CD1c-positive myeloid dendritic cell (primary cell): Measurements from ENCODE around the gene AHCTF1.
"Not testable (repeated sequence)": the region's sequence is repeated elsewhere in the genome, so short reads cannot be mapped to it uniquely, and the experiment has no call there.

Experiments
- DNase-seq: peaks from one replicate; pipeline ENCODE4 v3.0.0-alpha.2; 2016; ENCODE audit errors: extremely low spot score

The AHCTF1 gene

DNA sequence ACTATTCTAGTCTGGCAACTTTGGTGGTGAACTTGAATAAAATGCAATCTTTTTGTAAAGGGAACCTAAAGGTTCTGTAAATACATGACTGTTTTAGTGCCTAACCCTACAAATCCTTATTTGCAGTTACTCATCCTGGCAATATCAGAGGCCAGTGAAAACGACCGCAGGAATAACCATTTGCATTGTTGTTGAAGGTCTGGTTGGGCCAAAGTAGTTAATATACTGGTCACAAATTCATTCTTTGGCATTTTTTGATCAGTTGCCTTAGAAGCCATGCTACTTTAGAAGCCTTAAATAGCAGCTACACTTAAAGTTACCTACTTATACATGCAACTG is 93.7 kb downstream of the AHCTF1 start:
- no peak for DNase-seq

DNA sequence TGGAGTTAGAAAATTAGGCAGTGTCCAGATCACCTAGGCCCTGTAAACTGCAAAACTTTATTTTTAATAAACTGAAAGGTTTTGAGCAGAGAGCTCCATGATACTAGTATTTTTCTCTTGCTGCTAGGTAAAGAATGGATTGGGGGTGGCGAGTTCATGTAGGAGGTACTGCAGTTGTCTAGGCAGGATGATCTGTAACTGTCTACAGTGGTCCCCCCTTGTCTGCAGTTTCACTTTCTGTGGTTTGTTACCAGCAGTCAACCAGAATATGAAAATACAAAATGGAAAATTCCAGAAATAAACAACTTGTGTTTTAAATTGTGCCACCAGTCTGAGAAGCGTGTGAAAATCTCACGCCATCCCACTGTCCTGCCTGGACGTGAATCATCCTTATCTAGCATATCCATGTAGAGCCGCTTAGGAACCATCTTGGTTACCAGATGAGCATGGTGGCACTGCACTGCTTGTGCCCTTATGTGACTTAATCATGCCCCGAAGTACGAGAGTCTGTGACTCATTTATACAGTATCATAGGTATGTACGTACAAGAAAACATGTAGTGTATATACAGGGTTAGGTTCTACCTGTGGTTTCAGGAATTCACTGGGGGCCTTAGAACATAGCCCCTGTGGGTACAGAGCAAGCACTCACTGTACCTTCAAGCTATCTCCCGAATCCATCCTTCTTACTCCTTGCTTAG is 94.2 kb downstream of the AHCTF1 start:
- no peak for DNase-seq

DNA sequence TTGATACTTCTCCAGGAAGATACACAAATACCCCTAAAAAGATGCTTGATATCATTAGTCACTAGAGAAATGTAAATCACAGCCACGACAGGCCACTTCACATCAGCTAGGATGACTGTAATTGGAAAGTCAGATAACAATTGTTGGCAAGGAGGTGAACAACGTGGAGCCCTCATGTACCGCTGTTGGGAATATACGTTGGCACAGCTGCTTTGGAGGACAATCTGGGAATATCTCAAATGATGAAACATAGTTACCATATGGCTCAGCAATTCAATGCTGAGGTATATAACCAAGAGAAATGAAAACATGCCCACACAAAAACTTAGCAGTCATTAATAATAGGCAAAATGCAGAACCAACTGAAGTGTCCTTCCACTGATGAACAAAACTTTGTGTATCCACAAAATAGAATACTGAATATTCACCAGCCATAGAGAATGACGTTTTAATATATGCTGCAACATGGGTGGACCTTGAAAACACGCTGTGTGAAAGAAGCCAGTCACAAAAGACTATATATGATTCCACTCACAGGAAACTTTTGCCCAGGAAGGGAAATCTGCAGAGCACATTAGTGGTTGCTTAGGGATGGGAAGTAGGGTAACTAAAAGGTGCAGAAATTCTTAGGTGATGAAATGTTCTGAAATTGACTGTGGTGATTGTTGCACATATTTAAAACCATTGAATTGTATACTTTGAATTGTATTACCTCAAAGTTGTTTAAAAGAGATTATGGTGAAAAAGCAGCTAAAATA is 95.4 kb downstream of the AHCTF1 start:
- DNase-seq, result no peak

DNA sequence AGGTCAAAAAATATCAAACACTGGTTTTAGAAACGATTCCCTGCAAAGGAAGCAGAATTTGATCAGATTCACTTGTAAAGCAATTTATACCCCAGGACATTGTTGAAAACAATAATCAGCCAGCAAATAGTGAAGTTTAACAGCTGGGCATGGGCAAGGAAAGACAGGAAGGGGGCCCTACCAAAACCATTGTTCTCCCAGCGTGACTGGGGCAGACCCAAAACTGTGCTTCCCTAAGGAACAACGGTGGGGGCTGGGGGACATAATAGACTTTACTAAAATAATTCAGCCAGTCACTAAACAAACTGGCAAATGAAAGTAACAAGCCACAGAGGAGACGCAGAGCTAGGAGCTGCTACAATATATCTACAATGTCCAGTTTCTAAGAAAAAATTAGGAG is 100.2 kb downstream of the AHCTF1 start:
- no peak for DNase-seq

DNA sequence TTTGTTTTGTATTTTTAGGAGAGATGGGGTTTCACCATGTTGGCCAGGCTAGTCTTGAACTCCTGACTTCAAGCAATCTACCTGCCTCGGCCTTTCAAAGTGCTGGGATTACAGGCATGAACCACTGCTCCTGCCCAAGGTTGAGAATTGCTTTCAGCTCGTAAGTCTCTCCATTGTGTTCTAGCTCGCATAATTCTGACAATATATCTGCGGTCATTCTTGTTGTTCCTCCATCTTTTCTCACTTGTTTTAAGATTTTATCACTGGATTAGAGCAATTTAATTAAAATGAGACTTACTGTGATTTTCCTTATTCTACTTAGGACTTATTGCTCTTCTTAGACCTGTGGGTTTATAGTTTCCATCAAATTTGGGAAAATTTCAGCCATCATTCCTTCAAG is 102.9 kb downstream of the AHCTF1 start:
- DNase-seq, result no peak

DNA sequence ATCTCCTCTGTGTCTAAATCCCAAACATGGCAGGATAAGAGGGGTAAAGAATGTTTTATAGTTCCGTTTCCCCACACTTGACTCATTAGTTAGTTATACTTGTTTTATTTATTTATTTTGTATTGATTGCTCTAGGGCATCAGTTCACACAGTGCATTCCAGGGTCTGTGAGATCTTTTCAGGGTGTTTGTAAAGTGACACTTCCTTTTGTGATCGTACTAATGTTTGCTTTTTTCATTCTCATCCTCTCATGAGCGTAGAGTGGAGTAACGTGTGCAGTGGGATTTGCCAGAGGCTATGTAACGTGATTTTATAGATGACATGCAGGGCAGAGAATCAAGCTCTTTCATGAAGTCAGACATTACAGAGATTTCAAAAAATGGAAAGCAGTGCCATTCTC is 104.4 kb downstream of the AHCTF1 start:
- DNase-seq, result no peak

DNA sequence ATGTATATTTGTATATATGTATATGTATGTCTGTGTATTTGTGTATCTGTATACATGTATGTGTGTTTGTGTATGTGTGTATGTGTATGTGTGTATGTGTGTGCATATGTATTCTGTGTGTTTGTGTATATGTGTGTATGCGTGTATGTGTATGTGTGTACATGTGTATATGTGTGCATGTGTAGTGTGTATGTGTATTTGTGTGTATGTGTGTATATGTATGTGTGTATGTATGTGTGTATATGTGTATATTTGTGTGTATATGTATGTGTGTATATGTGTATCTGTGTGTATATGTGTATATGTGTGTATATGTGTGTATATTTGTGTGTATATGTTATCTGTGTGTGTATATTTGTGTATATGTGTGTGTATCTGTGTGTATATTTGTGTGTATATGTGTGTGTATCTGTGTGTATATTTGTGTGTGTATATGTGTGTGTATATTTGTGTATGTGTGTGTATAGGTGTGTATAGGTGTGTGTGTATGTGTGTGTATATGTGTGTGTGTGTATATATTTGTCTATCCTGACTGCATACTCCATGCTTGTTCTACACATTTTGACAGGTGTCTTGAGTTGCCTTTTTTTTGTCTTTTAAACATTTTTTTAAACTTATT is 106.1 kb downstream of the AHCTF1 start:
- no peak for DNase-seq

DNA sequence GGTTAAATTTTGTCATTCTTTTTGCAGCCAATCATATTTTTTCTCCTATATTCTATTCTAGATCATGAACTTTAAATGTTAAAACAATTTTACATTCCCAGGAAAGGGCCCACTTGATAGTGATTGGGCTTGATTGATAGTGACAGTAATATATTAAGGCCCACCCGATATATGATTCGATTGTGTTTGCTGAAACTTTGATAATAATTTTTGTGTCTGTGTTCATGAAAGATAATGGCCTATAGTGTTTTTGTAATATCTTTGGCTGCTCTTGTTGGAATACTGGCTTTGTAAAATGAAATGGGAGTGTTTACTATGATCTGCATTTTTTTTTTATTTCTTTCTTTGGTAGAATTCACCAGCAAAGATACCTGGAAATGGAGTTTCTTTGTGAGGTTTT is 107.2 kb downstream of the AHCTF1 start:
- no peak for DNase-seq

DNA sequence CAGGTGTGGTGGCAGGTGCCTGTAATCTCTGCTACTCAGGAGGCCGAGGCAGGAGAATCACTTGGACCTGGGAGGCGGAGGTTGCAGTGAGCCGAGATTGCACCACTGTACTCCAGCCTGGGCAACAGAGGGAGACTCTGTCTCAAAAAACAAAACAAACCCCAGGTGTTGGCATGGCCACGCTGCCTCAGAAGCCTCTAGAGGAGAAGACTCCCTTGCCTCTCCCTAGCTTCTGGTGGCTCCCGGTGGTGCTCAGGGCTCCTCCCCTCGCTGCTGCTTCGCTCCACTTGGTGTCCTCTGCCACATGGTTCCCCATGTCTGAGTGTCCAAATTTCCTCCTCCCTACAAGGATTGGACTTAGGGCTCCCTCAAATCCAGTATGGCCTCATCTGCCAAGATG is 109.6 kb downstream of the AHCTF1 start:
- not testable (repeated sequence) for DNase-seq

DNA sequence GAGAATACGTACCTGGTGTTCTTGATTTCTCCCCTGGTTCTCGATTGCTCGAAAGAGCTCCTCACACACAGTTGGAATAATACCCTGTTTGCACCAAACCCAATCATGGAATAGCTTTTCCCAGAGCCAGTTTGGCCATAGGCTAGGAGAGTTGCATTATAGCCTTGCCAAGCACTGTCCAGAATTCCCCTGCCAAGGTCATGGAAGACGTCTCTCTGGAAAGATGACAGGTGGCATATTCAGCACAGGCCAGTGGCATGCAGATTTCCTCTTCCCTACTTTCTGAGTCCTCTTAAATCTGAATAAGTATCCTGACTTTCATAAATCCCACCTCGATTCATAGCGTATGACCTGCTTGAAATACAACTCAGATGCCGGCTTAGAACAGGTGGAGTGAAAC is 111.1 kb downstream of the AHCTF1 start:
- no peak for DNase-seq

DNA sequence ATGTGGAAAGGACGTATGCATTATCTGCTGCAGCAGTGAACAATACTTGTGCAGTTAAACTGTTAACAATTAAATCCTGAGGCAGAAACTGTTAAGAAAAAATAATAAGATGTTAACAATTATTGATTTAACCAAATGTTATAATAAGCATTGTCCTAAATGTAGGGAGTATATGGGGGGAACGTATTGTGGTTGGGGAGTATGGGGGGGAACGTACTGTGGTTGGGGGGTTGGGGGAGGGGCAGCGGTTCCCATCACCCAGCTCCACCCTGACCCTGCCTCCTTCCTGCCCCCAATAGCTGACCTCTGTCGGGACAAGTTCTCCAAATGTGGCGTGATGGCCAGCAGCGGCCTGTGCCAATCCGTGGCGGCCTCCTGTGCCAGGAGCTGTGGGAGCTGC is 114.0 kb downstream of the AHCTF1 start:
- DNase-seq, result peak; percentile 28

DNA sequence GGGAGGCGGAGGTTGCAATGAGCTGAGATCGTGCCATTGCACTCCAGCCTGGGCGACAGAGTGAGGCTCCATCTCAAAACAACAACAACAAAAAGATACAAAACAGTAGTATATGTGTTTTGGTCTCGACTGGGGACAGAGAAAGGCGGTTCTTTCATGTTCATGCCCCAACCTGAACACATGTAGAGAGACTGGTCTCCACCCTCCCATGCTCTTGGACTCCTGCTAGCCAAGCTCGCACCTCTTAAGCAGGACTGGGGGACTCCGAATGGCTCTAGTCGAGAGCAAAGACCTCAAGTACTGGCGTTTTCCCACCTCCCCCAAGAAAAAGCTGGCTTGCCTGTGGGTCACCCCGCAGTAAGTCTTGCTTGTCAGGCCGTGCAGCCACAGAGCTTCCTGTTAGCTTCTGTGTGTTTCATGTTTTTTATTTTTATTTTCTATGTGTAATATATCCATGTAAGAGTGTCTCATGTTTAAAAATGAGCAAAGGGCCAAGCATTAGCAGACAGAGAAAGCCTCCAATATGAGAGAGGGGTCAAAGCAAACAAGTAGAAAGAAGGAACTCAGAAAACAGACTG is 116.0 kb downstream of the AHCTF1 start:
- DNase-seq, result no peak

DNA sequence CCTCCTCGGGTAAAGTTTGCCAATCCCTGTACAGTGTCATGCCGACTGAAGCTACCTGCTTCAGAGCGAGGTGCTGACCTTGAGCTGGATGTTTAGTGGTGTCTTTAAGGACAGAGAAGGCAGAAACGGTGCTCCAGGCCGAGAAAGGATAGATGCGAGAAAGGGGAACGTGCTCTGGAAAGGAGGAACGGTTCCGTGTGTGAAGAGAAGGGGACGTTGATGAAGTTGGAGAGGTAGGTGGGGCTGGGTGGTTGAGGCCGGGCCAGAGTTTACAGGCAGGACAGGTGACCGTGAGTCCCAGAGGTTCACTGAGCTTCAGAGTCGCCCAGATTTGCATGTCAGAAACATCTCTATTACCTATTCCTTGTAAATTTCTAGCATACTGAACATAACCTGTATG is 116.9 kb downstream of the AHCTF1 start:
- DNase-seq, result no peak

DNA sequence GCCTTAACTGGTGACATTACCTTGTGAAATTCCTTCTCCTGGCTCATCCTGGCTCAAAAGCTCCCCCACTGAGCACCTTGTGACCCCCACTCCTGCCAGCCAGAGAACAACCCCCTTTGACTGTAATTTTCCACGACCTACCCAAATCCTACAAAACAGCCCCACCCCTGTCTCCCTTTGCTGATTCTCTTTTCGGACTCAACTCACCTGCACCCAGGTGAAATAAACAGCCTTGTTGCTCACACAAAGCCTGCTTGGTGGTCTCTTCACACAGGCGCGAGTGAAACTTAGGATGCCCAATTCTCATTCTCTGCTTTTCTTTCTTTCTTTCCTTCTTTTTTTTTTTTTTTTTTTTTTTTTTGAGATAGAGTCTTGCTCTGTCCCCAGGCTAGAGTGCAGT is 118.4 kb downstream of the AHCTF1 start:
- not testable (repeated sequence) for DNase-seq

DNA sequence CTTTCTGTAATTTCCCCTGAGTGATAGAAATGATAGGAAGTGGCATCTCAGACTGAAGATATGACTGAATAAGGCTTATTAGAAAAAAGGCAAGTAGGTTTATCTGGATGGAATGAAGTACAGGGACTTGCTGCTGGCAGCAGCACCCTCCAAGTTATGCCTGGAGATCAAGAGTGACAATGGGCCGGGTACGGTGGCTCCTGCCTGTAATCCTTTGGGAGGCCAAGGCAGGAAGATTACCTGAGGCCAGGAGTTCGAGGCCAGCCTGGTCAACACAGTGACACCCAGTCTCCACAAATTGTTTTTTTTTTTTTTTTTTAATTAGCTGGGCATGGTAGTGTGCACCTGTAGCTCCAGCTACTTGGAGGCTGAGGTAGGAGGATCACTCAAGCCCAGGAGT is 119.8 kb downstream of the AHCTF1 start:
- no peak for DNase-seq

DNA sequence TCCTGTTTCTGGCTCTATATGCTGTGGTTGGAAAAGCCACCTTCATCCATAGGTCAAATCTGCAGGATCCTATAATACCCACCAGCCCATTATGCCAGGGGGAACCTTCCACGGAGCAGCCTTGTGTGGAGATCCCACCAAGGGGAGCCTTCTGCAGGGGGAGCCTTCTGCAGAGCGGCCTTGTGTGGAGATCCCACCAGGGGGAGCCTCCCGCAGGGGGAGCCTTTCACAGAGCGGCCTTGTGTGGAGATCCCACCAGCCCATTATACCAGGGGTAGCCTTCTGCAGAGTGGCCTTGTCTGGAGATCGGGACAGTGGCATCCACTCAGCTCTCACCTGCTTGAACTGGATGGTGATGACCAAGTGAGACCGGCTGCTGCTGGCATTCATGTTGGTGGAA is 122.3 kb downstream of the AHCTF1 start:
- no peak for DNase-seq

DNA sequence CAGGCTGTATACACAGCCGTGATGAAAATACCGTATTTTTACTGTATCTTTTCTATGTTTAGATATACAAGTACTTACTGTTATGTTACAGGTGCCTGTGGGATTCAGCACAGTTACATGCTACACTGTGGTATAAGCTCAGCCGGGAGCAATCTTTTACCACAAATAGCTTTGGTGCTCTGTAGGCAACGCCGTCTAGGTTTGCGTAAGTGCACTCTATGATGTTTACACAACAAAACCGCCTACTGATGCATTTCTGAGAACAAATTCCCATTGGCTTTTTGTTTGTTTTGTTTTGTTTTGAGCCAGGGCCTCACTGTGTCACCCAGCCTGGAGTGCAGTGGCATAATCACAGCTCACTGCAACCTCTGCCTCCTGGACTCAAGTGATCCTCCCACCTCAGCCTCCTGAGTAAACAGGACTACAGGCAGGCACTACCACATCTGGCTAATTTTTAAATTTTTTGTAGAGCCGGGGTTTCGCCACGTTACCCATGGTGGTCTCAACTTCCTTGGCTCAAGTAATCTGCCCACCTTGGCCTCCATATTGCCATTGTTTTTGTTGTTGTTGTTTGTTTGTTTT is 126.5 kb downstream of the AHCTF1 start:
- no peak for DNase-seq

DNA sequence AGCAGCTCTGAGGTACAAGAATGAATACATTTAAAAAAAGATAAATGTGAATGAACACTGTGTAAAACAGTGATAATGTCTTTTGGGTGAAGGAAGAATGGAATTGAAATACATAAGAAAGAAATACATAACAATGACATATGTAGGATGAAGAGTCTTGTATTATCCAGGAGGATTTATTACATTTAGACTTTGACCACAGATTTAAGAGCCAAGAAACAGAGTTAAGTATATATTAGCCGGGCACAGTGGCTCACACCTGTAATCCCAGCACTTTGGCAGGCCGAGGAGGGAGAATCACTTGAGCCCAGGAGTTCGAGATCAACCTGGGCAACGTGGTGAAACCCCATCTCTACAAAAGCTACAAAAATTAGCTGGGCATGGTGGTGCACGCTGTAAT is 127.9 kb downstream of the AHCTF1 start:
- no peak for DNase-seq

DNA sequence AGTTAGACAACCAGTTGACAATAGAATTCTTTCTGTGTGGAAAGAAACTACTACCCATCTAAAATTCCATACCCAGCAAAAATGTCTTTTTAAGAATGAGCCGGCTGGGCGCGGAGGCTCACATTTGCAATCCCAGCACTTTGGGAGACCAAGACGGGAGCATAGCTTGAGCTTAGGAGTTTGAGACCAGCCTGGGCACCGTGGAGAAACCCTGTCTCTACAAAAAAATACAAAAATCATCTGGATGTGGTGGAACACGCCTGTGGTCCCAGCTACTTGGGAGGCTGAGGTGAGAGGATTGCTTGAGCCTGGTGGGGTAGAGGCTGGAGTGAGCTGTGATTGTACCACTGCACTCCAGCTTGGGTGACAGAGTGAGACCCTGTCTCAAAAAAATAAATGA is 128.4 kb downstream of the AHCTF1 start:
- DNase-seq, result no peak

DNA sequence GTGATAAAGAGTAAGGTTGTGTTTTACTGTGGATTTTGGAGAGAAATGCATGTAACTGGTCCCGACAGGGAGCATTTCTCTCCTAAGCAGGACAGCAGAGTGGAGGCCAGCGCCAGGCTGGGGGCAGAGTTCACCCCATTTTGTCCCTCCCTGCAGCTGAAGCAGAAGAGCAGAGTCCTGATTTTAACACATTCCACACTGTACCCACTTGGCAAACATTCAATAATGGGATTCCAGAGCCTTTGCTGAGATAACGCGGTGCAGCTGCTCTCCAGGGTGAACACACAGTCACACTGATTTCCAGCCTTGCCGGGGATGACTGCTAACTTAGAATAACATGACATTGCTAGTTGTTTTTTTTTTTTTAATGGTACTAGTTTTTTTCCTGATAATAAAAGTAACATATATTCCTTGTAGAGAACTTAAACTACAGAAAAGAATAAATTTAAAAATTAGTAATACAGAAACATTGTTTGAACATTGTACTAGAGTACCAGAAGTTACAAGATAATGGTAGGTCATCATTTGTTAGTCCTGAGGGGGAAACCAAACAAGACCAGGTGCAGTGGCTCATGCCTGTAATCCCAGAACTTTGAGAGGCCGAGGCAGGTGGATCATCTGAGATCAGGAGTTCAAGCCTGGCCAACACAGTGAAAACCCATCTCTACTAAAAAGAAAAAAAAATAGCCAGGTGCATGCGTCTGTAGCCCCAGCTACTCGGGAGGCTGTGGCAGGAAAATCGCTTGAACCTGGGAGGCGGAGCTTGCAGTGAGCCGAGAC is 130.3 kb downstream of the AHCTF1 start:
- no peak for DNase-seq

DNA sequence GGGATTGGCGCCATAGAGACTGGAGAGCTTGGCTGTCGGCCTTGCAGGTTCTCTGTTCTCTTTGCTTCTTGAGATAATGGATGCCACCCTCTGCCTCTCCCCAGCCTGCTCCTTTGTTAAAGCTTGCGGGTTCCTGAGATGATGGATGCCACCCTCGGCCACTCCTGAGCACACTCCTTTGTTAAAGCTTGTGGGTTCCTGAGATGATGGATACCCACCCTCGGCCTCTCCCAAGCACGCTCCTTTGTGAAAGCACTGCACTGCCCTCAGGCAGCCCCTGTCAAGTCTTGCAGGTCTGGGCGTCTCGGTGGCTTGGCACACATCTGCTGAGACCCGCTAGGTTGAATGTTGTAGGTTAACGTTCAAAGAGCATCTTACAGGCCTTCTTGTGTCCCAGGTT is 131.0 kb downstream of the AHCTF1 start:
- DNase-seq, result no peak

DNA sequence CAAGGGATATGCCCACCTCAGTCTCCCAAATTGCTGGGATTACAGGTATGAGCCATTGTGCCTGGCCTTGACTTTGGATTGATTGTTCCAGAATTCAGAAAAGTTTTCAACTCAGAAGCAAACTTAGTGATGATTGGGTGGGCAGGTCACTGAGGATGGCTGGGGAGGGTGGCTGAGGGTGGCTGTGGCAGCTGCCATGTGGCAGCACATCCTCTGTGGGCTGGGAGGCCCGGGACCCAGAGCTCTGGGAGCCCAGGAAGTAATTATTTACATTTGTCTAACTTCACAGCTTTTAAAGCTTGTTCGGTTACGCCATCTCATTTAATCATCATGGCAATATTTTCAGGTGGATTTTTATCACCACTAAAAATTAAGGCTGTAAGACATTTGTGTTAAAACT is 131.4 kb downstream of the AHCTF1 start:
- DNase-seq, result no peak
